Smooth muscle cell (in vitro differentiated cells): Measurements from ENCODE around the gene CCR7. TPM values are rescaled to one million over a fixed set of nuclear protein-coding genes. Genes with fewer than 3 reads are reported as not detected.

Source experiments
- DNase-seq: peaks from one replicate; lab custom pipeline; 2025; ENCODE audit not compliant: unreplicated experiment; lab: John Stamatoyannopoulos, UW
- H2AFZ ChIP-seq: fragments of 200-600 bp; sonication (generic); 2 replicates; pipeline ENCODE4 v1.6.0; 2016; ENCODE audit warnings: antibody characterized with exemption, low read depth, mild to moderate bottlenecking
- H3F3A ChIP-seq: fragments of 200-600 bp; sonication (generic); 2 replicates; pipeline ENCODE4 v1.6.0; 2017; ENCODE audit warnings: antibody characterized with exemption, low read depth
- H3K27ac ChIP-seq: fragments of 200-600 bp; sonication (generic); 2 replicates; pipeline ENCODE4 v1.5.1; 2016; ENCODE audit warnings: low read depth, mild to moderate bottlenecking
- H3K27me3 ChIP-seq: fragments of 200-600 bp; sonication (generic); 2 replicates; pipeline ENCODE4 v1.6.1; 2016; ENCODE audit warnings: low read depth, mild to moderate bottlenecking
- H3K36me3 ChIP-seq: fragments of 200-600 bp; sonication (generic); 2 replicates; pipeline ENCODE4 v1.5.1; 2016; ENCODE audit warnings: low read depth
- H3K4me1 ChIP-seq: fragments of 200-600 bp; sonication (generic); 2 replicates; pipeline ENCODE4 v1.5.1; 2016; ENCODE audit warnings: low read depth
- H3K4me2 ChIP-seq: fragments of 200-600 bp; sonication (generic); 2 replicates; pipeline ENCODE4 v1.6.0; 2016; ENCODE audit warnings: mild to moderate bottlenecking
- H3K4me3 ChIP-seq: fragments of 200-600 bp; sonication (generic); 2 replicates; pipeline ENCODE4 v1.5.1; 2016; ENCODE audit warnings: mild to moderate bottlenecking
- H3K79me2 ChIP-seq: fragments of 200-600 bp; sonication (generic); 2 replicates; pipeline ENCODE4 v1.6.0; 2016; ENCODE audit warnings: low read depth, mild to moderate bottlenecking
- H3K9ac ChIP-seq: fragments of 200-600 bp; sonication (generic); 2 replicates; pipeline ENCODE4 v1.6.0; 2016; ENCODE audit warnings: low read depth
- H3K9me3 ChIP-seq: fragments of 200-600 bp; sonication (generic); replicated peaks from 2 replicates; pipeline ENCODE4 v1.5.1; 2016; ENCODE audit warnings: low read depth
- H4K20me1 ChIP-seq: fragments of 200-600 bp; sonication (generic); 2 replicates; pipeline ENCODE4 v1.6.0; 2016; ENCODE audit warnings: low read depth
- CTCF ChIP-seq: fragments of 200-600 bp; sonication (generic); IDR thresholded peaks from 2 replicates; pipeline ENCODE4 v1.5.1; 2017; ENCODE audit warnings: borderline replicate concordance, mild to moderate bottlenecking, antibody characterized with exemption; ENCODE audit not compliant: insufficient read depth, poor library complexity, severe bottlenecking
- WGBS: methylation state at CpG from one replicate; pipeline ENCODE4 v1.1.7; 2016; ENCODE audit warnings: low lambda C conversion rate; 5-methylcytosine and 5-hydroxymethylcytosine counted together
- polyA plus RNA-seq: library from polyadenylated mRNA; unstranded; fragments of >200 nt; fragmentation: Nextera tagmentation; extraction: Ambion mirVana; gene quantifications from 2 replicates; pipeline ENCODE4 v1.2.1, GENCODE V29; 2016
- total RNA-seq: library from RNA; depleted of rRNA; stranded (reverse); fragments of >200 nt; gene quantifications from 2 replicates; pipeline ENCODE4 v1.2.3, GENCODE V29; 2014

The CCR7 gene
- total and polyA plus RNA-seq, 2 experiments from 2014 or later: not detected

- no peaks in the 10 kb centered on the region for H3K9me3 ChIP-seq
- no peak for DNase-seq
These were observed 55.5 kb downstream of the CCR7 start for GRCh38 chr17:40509626-40510327.

DNA sequence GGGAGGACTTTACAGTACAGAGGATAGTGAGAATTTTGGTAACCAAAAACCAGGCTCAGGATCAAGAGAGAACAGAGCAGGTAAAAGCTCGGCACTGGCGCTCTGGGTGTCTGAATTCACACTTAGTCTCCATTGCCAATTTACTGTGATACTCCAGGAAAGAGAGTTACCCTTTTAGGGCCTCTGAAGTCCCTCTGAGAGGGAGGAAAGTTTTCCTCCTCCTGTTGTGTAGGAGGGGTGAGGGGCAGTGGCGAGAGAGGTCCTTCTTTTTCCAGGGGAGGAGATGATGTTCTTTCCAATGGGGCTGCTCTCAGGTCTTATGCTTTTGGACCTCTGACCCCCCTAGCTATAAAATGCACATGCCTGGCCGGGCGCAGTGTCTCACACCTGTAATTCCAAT is 58.5 kb downstream of the CCR7 start:
- Histone ChIP-seq H2AFZ (no peak overlapping the region), H3K9ac (no peak overlapping the region), H4K20me1 (no peaks in the 10 kb centered on the region), H3K27ac (no peak overlapping the region), H3K79me2 (no peaks in the 10 kb centered on the region), H3K9me3 (no peaks in the 10 kb centered on the region), H3K4me1 (no peaks in the 10 kb centered on the region), H3K4me2 (no peak overlapping the region), H3K4me3 (no peak overlapping the region), H3K36me3 (no peaks in the 10 kb centered on the region), H3K27me3 (no peaks in the 10 kb centered on the region), H3F3A (no peaks in the 10 kb centered on the region)
- DNase-seq: no peak
- no peak for TF ChIP-seq CTCF
- 86% methylated on average over 5 of the region's 5 CpGs for WGBS

More at GRCh38 chr17:40509626-40510327, 55.5 kb downstream of the CCR7 start:
- TF ChIP-seq CTCF: no peak
- H3K4me1 ChIP-seq: no peaks in the 10 kb centered on the region
- H3F3A ChIP-seq: no peaks in the 10 kb centered on the region
- no peak overlapping the region for H3K4me3 ChIP-seq
- 90% methylated on average over 10 of the region's 10 CpGs for WGBS
- no peak overlapping the region for H3K9ac ChIP-seq
- no peaks in the 10 kb centered on the region for H3K79me2 ChIP-seq
- no peak overlapping the region for H3K4me2 ChIP-seq
- no peak overlapping the region for H2AFZ ChIP-seq
- H3K27me3 ChIP-seq: no peaks in the 10 kb centered on the region
- no peak overlapping the region for H3K27ac ChIP-seq
- H4K20me1 ChIP-seq: no peaks in the 10 kb centered on the region
- no peaks in the 10 kb centered on the region for H3K36me3 ChIP-seq

Other genes with a start within 250 kb of the CCR7 start
- not detected in 2 replicates for gene GJD3, start 200.7 kb downstream of the CCR7 start, total RNA-seq
- gene GJD3, start 200.7 kb downstream of the CCR7 start, polyA plus RNA-seq: 0.27 and 0.30 TPM in 2 replicates
- 42.3 and 45.5 TPM in 2 replicates for gene TOP2A, start 147.6 kb downstream of the CCR7 start, total RNA-seq
- gene TOP2A, start 147.6 kb downstream of the CCR7 start, polyA plus RNA-seq: 15.4 and 26.2 TPM in 2 replicates
- gene IGFBP4, start 122.0 kb downstream of the CCR7 start, total RNA-seq: 63.8 and 91.0 TPM in 2 replicates
- 305 and 413 TPM in 2 replicates for gene IGFBP4, start 122.0 kb downstream of the CCR7 start, polyA plus RNA-seq
- 0.63 and 1.2 TPM in 2 replicates for gene TNS4, start 63.8 kb downstream of the CCR7 start, total RNA-seq
- gene TNS4, start 63.8 kb downstream of the CCR7 start, polyA plus RNA-seq: 0.13 and 3.3 TPM in 2 replicates
- 87.5 and 95.9 TPM in 2 replicates for gene SMARCE1, start 82.3 kb upstream of the CCR7 start, total RNA-seq
- 101 and 115 TPM in 2 replicates for gene SMARCE1, start 82.3 kb upstream of the CCR7 start, polyA plus RNA-seq
- gene KRT222, start 99.7 kb upstream of the CCR7 start, total RNA-seq: not detected in 2 replicates
- not detected in 2 replicates for gene KRT222, start 99.7 kb upstream of the CCR7 start, polyA plus RNA-seq
- not detected in 2 replicates for gene KRT24, start 138.3 kb upstream of the CCR7 start, total RNA-seq
- not detected in 2 replicates for gene KRT24, start 138.3 kb upstream of the CCR7 start, polyA plus RNA-seq
- gene KRT25, start 189.9 kb upstream of the CCR7 start, total RNA-seq: not detected in 2 replicates
- gene KRT25, start 189.9 kb upstream of the CCR7 start, polyA plus RNA-seq: not detected in 2 replicates
- not detected in 2 replicates for gene KRT26, start 206.7 kb upstream of the CCR7 start, total RNA-seq
- gene KRT26, start 206.7 kb upstream of the CCR7 start, polyA plus RNA-seq: not detected in 2 replicates
- 1.1 TPM in 1 of 2 replicates, not detected in the other for gene KRT27, start 217.1 kb upstream of the CCR7 start, total RNA-seq
- gene KRT27, start 217.1 kb upstream of the CCR7 start, polyA plus RNA-seq: 0.32 and 0.54 TPM in 2 replicates
- not detected in 2 replicates for gene KRT28, start 234.5 kb upstream of the CCR7 start, total RNA-seq
- not detected in 2 replicates for gene KRT28, start 234.5 kb upstream of the CCR7 start, polyA plus RNA-seq